Activated CD4-positive, alpha-beta T cell treated with anti-CD3 and anti-CD28 coated beads for 4 hours (primary cell): ENCODE results near the gene RFPL2.
"Not testable (repeated sequence)": the region's sequence is repeated elsewhere in the genome, so short reads cannot be mapped to it uniquely, and the experiment has no call there.

ENCODE experiments used
- DNase-seq, 2 donors: peaks; one replicate each; pipeline ENCODE4 v3.0.0-alpha.2; 2020

Gene RFPL2

GRCh38 chr22:32160411-32160810 lies 44.5 kb downstream of the RFPL2 start:
- DNase-seq = not testable (repeated sequence)

- no peak for DNase-seq
Measured at GRCh38 chr22:32158712-32159533, 46.0 kb downstream of the RFPL2 start, which contains the start of gene C22orf42. TSS of gene C22orf42 (minus strand) at chr22:32159303. CDS start at chr22:32159215, 88 bp downstream.

GRCh38 chr22:32157632-32158031 lies 47.2 kb downstream of the RFPL2 start:
- DNase-seq = not testable (repeated sequence)

GRCh38 chr22:32154727-32155126 lies 50.1 kb downstream of the RFPL2 start:
- DNase-seq = not testable (repeated sequence)

GRCh38 chr22:32151641-32152040 lies 53.2 kb downstream of the RFPL2 start:
- not testable (repeated sequence) for DNase-seq

GRCh38 chr22:32150647-32151046 lies 54.2 kb downstream of the RFPL2 start:
- DNase-seq = not testable (repeated sequence)

- DNase-seq = not testable (repeated sequence)
Measured at GRCh38 chr22:32148372-32148771, 56.5 kb downstream of the RFPL2 start.

- DNase-seq = not testable (repeated sequence)
Measured at GRCh38 chr22:32147128-32147527, 57.7 kb downstream of the RFPL2 start.

GRCh38 chr22:32144496-32145274 lies 60.2 kb downstream of the RFPL2 start:
- no peak for DNase-seq

- DNase-seq = peak; percentile 28 to 44
Measured at GRCh38 chr22:32142600-32142999, 62.3 kb downstream of the RFPL2 start.

GRCh38 chr22:32140688-32141087 lies 64.2 kb downstream of the RFPL2 start:
- not testable (repeated sequence) for DNase-seq
